ENCODE data around the gene MOCS1.

- TF ChIP-seq, protein P1, sequence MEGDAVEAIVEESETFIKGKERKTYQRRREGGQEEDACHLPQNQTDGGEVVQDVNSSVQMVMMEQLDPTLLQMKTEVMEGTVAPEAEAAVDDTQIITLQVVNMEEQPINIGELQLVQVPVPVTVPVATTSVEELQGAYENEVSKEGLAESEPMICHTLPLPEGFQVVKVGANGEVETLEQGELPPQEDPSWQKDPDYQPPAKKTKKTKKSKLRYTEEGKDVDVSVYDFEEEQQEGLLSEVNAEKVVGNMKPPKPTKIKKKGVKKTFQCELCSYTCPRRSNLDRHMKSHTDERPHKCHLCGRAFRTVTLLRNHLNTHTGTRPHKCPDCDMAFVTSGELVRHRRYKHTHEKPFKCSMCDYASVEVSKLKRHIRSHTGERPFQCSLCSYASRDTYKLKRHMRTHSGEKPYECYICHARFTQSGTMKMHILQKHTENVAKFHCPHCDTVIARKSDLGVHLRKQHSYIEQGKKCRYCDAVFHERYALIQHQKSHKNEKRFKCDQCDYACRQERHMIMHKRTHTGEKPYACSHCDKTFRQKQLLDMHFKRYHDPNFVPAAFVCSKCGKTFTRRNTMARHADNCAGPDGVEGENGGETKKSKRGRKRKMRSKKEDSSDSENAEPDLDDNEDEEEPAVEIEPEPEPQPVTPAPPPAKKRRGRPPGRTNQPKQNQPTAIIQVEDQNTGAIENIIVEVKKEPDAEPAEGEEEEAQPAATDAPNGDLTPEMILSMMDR (IDR thresholded peaks at IDR 0.05): no peak
- TF ChIP-seq POLR2A (IDR thresholded peaks at IDR 0.05): no peak
Observed at GRCh38 chr6:39973661-39974060, 39.4 kb upstream of the MOCS1 start.
